GM21360 (cell line): ENCODE data around the gene TCOF1.

Source experiments
- ATAC-seq: cut with Tn5 transposase; IDR thresholded peaks from one replicate; pipeline ENCODE4 v1.9.1; 2021; ENCODE audit warnings: mild to moderate bottlenecking, moderate library complexity; ENCODE audit not compliant: unreplicated experiment

The TCOF1 gene

DNA sequence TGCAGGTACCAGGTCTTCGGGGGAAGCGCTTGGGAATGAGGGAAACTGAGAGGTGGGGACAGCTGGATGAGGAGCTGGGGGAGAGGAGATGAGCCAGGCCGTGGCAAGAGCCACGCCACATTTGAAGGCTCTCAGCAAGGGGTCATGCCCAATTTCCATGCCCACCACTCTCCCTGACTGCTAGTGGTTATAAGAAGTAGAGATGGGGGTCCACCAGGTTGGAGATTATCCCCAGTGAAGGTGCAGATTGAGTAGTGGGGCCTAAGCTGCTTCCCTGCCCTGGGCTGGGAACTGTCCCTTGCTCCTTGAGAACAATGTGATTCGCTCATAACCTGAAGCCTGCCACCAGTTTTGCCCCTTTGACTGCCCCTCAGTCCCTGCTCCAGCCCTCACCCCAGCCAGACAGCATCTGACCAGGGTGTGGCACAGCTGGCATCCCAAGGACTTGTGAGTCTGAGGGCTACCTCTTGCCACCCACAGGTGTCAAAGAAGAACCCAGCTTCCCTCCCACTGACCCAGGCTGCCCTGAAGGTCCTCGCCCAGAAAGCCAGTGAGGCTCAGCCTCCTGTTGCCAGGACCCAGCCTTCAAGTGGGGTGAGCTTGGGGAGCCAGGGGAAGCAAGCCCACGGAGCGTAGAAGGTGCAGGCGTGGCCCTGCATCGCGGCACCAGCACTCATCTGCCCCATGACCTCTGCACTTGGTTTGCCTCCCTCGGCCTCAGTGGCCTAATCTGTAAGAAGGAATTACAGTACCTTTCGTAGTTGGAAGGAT lies 33.8 kb downstream of the TCOF1 start:
- ATAC-seq, result no peak

DNA sequence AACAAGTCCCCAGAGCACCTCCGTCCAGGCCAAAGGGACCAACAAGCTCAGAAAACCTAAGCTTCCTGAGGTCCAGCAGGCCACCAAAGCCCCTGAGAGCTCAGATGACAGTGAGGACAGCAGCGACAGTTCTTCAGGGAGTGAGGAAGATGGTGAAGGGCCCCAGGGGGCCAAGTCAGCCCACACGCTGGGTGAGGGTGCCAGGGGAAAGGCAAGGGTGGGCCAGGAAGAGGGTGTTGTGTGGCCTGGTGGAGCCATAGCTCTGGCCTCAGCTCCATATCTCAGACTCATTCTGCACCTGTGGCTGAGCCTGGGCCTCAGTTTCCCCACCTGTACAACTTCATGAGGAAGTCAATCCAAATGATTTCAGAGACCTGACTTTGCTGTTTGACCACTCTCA lies 34.5 kb downstream of the TCOF1 start:
- ATAC-seq, result no peak

DNA sequence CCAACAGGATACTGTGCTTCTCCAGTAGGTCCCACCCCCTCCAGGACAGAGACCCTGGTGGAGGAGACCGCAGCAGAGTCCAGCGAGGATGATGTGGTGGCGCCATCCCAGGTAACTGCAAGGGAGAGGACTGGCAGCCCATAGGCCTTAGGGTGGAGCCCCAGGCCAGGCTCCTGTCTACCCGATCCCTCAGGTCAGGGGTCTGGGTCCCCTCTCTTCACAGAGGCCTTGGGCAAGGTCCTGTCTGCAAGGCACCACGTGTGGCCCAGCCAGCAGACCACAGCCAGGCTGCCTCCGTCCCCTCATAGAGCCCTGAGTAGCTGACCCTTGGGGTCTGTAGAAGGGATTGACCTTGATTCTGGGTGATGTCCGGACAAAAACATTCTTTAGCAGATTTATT lies 35.2 kb downstream of the TCOF1 start:
- no peak for ATAC-seq

DNA sequence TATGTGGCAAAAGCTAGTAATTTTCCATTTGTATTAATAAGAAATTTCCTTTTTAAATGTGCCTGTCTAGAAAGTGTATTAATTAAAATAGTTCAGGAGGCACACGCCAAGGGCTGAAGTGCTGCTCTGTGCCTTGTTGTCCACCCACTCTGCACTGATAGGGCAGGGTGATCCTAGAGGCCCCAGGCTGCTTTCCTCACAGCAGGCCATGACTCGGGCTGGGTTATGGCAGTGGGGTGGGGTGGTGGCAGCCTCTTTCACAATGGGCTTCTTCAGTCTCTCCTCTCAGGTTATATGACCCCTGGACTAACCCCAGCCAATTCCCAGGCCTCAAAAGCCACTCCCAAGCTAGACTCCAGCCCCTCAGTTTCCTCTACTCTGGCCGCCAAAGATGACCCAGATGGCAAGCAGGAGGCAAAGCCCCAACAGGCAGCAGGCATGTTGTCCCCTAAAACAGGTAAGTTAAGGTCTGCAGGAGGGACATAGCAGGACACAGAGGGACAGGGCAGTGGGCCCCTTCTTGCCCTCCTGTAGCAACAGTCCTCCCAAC lies 35.7 kb downstream of the TCOF1 start:
- no peak for ATAC-seq

DNA sequence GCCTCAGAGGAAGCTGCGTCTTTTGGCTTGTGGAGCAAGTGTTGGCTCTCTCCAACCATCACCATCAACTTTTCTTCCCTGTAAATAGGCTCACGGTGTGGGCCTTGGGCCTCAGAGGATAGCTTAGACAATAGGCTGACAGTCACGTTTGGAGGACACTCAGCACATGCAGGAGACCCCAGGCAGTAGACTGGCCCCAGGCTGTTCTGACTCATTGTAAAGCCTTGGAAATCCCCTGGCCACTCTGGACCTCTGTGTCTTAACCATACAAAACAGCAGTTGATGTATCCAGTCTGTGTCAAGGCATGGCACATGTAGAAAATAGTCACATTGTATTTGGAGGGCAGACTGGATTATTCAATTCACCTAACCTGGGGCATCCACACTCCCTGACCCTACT lies 36.6 kb downstream of the TCOF1 start:
- no peak for ATAC-seq

DNA sequence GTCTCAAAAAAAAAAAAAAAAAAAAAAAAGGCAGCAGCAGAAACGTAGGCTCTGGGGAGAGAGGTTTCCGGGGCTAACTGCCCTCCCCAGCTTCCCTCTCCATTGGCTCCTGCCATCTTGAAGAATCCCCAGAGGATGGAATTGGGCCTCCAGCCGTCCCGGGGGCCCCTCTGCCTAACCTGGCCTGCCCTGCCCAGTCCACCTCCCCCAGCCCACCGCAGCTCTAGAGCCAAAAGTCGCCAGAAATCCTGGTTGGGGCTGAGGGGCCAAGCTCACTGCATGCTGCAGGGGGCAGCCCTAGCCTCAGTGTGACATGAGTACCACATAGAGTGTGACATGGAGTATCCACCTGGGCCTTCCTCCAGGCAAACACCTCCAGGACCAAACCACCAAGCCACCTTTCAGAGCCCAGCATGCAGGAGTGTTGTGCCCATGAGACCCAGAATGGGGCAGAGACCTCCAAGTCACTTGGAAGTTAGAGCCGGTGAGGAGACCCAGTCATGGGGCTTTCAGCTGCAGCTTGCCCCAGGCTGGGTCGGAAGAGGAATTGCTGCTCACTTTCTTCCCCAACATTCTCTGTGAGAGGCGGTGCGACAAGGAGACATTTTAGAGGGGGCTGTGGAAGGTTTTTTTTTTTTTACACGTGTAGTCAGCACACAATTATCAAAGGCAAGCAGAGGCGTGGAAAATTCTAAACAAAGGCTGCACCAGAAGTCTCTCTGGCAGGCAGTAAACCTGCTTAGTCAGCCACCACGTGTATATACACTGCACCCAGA lies 37.6 kb downstream of the TCOF1 start:
- no peak for ATAC-seq

DNA sequence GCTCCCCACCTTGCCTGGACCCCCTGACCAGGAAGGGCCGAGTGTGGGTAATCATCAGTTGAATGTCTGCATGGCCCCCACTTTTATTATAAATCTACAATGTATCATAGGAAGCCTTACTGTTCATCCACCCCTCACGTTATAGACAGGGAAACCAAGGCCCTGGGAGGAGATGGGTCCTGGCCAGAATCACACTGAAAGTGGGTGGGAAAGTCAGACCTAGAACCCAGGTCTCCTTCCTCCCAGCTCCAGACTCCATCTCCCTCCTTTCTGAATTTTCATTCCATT lies 38.1 kb downstream of the TCOF1 start:
- no peak for ATAC-seq

DNA sequence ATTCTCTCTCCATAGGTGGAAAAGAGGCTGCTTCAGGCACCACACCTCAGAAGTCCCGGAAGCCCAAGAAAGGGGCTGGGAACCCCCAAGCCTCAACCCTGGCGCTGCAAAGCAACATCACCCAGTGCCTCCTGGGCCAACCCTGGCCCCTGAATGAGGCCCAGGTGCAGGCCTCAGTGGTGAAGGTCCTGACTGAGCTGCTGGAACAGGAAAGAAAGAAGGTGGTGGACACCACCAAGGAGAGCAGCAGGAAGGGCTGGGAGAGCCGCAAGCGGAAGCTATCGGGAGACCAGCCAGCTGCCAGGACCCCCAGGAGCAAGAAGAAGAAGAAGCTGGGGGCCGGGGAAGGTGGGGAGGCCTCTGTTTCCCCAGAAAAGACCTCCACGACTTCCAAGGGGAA lies 38.8 kb downstream of the TCOF1 start:
- ATAC-seq, result no peak

DNA sequence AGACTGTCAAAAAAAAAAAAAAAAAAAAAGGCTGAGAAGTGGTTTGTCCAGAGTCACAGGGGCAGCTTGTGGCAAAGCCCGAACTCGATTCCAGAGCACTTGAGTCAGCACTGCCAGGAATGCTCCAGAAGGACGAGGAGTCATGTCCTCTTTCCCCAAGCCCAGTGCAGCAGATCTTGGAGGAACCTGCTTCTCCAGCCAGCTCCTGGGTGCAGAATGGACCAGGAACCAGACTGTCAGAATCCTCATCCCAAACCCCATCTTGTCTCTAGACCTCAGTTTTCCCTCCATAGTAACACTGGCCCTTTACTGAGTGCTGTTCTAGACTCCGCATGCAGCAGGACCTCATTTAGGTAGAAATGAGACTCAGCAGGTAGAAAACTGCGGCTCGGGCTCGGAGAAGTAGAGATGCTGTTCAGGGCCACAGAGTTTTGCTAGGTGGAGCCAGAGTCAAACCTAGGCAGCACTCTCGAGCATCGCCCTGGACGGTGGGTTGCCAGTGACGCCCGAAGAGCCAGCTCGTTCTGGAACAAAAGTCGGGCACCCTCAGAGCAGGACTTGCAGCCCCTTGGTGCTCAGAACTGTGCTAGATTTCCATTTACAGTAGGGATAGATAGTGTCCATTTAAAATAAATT lies 39.8 kb downstream of the TCOF1 start:
- ATAC-seq, result no peak

DNA sequence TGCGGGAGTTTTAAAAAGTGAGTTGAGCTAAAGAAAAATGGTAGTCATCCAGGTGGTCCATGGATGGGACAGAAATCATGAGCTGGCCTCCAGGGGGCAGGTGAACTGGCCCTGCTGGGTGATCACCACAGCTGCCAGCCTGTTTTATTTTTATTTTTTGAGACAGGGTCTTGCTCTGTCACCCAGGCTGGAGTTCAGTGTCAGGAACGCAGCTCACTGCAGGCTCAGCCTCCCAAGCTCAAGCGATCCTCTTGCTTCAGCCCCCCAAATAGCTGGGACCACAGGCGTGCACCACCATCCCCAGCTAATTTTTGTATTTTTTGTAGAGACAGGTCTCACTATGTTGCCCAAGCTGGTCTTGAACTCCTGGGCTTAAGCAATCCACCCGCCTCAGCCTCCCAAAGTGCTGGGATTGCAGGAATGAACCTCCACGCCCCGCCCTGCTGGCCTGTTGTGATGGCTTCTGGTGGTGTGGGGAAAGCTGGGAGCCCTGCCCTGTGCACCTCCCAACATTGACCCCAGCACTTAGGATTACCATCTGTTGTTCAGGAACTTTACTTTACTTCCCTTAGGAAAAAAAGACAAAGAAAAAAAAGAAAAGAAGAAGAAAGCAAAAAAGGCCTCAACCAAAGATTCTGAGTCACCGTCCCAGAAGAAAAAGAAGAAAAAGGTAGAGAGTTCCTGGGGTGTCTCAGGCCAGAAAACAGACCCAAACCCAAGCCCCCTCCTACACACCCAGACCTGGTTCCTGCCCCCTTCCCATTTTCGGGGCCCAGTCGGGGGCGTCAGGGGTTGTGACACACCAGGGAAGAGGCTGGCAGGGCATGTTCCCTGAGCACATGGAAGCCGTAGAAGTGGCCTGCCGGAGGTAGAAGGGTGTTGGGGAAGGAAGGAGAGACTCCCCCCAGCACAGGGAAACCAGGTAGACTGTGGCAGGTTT lies 40.6 kb downstream of the TCOF1 start:
- ATAC-seq, result no peak

DNA sequence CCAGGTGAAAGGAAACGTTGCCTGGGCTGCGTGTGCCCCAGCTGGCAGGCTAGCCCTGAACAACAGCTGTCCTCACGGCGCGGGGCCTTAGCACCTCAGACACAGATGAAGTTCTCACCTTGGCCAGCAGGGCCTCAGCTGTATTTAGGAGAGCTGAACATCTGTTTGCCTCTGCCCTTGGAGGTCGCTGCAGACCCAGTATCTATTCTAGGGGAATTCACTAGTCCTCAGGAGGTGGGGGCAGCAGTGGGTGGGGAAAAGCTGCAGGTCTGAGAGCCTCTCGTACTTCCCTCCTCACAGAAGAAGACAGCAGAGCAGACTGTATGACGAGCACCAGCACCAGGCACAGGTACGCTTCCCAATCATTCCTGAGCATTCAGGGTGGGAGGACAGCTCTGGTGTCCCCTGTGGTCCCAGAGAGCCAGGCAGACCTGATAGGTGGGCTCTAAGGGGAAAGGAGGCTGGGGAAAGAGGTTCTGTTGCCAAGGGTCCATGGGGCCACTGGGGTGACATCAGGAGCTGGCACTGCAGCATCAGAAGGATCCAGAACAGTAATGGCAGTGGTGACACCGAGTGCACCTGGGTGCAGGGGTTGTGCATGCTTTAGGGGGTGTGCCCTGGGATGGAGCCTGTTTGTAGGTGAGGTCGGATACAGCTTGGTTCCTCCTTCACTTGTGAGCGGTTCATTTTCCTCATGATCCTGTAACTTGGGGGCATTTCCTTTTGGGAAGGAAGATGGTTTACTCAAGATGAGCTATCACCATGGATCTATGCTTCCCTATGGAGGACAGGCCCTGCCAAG lies 41.4 kb downstream of the TCOF1 start:
- ATAC-seq, result peak; percentile 73

DNA sequence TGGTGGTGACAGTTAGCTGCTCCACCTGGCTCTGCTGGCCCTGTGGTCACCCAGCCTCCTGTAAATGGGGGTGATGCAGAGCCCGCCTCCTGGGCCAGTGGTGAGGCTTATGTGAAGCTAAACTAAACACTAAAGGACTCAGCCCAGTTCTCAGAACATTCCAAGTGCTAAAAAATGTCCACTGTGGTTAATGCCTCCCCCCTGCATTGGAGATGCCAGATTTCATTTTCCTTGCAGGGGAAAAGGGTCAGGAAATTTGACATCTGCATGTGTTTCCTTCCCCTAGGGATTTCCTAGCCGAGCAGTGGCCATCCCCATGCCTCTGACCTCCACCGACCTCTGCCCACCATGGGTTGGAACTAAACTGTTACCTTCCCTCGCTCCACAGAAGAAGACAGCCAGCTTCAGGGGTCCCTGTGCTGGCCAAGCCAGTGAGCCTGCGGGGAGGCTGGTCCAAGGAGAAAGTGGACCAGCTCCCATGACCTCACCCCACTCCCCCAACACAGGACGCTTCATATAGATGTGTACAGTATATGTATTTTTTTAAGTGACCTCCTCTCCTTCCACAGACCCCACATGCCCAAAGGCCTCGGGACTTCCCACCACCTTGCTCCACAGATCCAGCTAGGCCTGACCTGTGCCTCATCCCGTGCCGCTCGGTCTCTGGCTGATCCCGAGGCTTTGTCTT lies 42.2 kb downstream of the TCOF1 start:
- ATAC-seq, result peak; percentile 20

DNA sequence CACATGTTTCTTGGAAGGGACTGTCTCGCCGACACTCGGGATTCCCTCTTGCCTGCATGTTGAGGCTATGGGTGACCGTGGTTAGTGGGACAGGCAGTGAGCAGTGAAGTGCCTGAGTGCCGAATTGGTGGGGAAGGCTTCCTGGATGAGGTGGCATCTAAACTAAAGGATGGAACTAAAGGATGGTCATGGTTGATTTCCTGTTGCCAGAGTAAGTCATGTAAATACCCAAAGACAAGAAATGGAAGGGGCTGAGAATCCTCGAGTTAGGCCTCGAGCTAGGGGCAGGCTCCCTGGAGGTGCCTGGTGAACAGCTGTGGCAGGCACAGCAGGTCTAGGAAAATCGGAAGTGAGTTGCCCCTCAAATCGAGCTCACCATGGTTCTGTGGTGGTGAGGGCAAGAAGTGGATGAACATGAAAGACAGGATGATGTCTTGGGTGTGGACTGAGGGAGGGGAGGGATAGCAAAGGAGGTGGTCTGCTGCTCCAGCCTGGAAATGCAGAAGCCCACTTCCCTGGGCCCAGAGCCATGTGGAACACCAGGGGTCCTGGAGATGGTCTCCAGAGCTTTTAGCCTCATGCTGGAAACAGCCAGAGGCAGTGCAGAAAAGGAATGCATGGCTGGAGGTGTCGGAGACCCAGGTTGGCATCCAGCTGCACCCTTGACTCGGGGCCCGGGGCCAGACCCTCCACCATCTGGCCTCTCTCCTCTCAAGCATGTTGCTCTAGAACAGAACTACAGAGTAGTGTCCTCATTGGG lies 43.0 kb downstream of the TCOF1 start:
- ATAC-seq, result no peak

DNA sequence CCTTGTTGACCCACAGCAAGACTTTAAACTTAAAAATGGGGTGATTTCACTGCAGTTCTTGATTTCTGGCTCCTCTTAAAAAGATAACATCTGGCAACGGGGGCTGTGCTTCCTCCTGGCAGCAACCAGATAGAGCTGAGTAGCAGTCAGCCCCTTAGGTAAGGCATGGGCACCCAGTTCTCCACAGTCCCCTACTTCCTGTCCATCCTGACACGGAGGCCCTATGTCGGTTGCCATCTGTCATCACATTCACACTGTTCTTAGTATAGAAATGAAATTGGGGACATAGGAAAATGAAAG lies 43.5 kb downstream of the TCOF1 start:
- no peak for ATAC-seq

DNA sequence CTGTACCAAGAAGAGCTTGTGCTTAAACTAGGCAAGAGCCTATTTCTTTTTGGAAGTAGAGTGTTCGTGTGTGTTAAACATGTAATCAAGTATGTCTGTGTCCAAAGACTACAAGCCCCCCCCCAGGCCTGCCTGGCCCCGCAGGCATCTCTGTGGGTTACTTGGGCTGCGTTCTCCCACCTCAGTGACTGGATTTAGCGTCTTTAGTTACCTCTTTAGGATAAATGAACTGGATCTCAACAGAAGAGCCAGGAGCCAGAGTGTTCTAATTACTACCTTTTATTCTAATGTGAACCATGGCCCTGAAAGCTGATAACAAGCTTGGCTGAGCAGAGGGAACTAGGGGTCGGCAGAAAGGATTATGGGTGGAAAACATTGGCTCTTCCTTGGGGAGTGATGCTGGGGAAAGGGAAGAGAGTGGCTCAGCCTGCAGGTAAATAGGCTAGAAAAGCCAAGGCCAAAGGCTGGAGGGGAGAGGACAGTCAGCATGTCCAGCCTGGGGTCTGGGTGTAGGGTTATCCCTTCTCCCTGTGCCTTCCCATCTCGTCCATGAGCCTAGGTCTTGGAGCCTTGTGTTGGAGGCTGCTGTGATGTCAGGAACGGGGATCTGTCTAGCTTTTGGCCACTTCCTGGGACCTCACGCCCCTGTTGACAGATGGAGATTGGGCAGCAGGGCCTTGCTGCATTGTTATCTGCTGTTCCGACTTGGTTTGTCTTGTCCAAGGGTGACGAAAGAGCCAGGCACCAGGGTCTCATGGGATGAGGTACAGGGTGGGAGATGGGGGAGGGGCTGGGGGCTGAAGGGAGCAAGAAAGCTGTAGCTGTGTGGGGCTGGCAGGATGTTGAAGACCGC lies 44.1 kb downstream of the TCOF1 start:
- no peak for ATAC-seq

DNA sequence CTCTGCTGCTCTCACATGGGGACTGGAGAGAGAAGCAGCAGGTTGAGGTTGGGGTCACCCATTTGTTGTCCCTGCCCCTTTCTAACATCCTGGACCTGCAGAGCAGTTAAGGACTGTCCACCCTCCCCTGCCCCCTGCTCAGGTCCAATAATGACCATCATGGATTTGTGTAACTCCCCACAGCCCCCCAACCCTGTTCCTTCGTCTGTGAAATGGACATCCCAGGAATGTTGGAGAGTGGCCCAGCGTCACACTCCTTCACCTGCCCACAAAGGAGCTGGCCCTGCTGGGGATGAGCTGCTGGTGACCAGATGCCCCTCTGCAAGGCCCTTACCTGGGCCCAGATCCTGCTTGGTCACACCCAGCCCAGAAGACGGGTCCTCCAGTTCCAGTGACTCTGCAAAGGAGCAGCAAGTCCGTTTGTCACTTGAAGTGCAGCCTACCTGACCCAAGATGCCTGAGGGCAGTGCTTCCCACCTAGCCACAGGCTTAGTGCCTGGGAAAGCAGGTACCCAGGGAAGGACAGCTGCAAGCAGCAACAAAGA lies 44.8 kb downstream of the TCOF1 start:
- no peak for ATAC-seq

DNA sequence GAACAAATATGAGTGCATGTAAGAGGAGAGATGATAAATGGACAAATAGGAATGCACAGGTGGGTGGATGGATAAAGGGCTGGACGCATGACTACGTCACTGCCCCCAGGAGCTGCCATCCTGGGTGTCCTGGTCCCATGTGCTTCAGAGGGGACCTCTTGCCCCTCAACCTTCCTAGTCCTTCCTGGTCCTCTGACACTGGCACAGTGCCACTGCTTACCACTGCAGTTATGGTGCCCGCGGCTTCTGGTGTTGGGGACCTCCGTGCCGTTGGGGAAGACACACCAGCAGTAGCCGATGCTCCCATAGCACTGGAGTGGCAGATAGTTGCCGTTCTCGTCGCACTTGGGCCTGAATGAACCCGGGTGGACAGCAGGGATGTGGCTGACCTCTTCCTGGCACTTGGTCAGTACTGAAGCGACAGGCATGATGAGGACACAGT lies 45.4 kb downstream of the TCOF1 start:
- no peak for ATAC-seq

DNA sequence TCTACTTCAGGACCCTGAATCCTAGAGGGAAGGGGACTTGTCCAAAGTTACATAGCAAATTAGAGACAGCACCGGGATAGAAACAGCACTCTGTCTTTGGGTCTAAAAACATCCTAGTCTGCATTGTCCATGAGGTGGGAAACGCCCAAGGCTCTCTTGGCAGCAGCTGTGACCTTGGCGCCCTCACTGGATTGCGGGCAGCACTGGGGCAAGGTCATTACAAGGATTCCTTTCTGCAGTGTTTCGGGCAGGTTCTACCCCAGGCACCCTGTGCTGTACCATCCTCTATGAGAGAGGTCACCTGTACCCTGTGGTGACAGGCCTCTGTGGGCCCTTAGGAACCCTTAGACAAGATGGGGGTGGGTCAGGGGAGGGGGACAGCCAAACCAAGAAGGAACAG lies 46.6 kb downstream of the TCOF1 start:
- no peak for ATAC-seq
